ENCODE data around the gene EPHA2. TPM values are rescaled to one million over a fixed set of nuclear protein-coding genes. Genes with fewer than 3 reads are reported as not detected.

EPHA2 gene
- total and polyA plus RNA-seq, 4 donors: 5.4 to 25.9 (median 15.7) TPM

- no peak overlapping the region for H3K27ac ChIP-seq (ENCODE audit: low read depth in 1 of 2, low read length in 2 of 2)
Observed at GRCh38 chr1:16124377-16125087, 31.3 kb downstream of the EPHA2 start.

GRCh38 chr1:16122916-16123315 lies 33.0 kb downstream of the EPHA2 start:
- Histone ChIP-seq H3K9me3 (ENCODE audit: control insufficient read depth, low read length) (no peaks in the 10 kb centered on the region), H3K27me3 (ENCODE audit: control insufficient read depth in 1 of 2, insufficient read depth in 2 of 2, low read length in 1 of 2) (no peaks in the 10 kb centered on the region), H3K27ac (ENCODE audit: low read depth in 1 of 2, low read length in 2 of 2) (no peak overlapping the region), H3K4me3 (ENCODE audit: low read length in 2 of 2) (no peak overlapping the region), H3K36me3 (ENCODE audit: control insufficient read depth in 1 of 2, insufficient read depth in 2 of 2, low read length in 1 of 2) (no peaks in the 10 kb centered on the region), H3K4me1 (ENCODE audit: control insufficient read depth in 1 of 2, insufficient read depth in 2 of 2, low read length in 2 of 2) (no peaks in the 10 kb centered on the region)
- DNase-seq: peak; percentile 49 to 77
- ATAC-seq (ENCODE audit: low FRiP score): no peak
- intact Hi-C loops (cut with DNase I): no loop called here
- 80 to 87% methylated on average over 6 of the region's 6 CpGs for WGBS, 2 donors

More at GRCh38 chr1:16124377-16125087, 31.3 kb downstream of the EPHA2 start:
- H3K36me3 ChIP-seq (ENCODE audit: control insufficient read depth in 1 of 2, insufficient read depth in 2 of 2, low read length in 1 of 2): peaks cover 0 to 2% of the 10 kb centered on the region in 2 donors
- peak; percentile 45 to 76 for DNase-seq
- H3K9me3 ChIP-seq (ENCODE audit: control insufficient read depth, low read length): no peaks in the 10 kb centered on the region
- no peaks in the 10 kb centered on the region for H3K4me1 ChIP-seq (ENCODE audit: control insufficient read depth in 1 of 2, insufficient read depth in 2 of 2, low read length in 2 of 2)
- no peak for ATAC-seq (ENCODE audit: low FRiP score)
- WGBS, 2 donors: 90% methylated on average over 18 of the region's 18 CpGs
- no peaks in the 10 kb centered on the region for H3K27me3 ChIP-seq (ENCODE audit: control insufficient read depth in 1 of 2, insufficient read depth in 2 of 2, low read length in 1 of 2)
- no peak overlapping the region for H3K4me3 ChIP-seq (ENCODE audit: low read length in 2 of 2)
- intact Hi-C loops (cut with DNase I): no loop called here

GRCh38 chr1:16122350-16122881 lies 33.5 kb downstream of the EPHA2 start:
- whole genome bisulfite sequencing, 2 donors: 90 to 94% methylated on average over 4 of the region's 4 CpGs
- DNase-seq (peak; percentile 24 to 65), ATAC-seq (ENCODE audit: low FRiP score) (peak; percentile 6)
- H3K4me3 ChIP-seq (ENCODE audit: low read length in 2 of 2): no peak overlapping the region
- intact Hi-C loops (cut with DNase I): no loop called here
- no peaks in the 10 kb centered on the region for H3K36me3 ChIP-seq (ENCODE audit: control insufficient read depth in 1 of 2, insufficient read depth in 2 of 2, low read length in 1 of 2)
- H3K27ac ChIP-seq (ENCODE audit: low read depth in 1 of 2, low read length in 2 of 2): no peak overlapping the region
- H3K4me1 ChIP-seq (ENCODE audit: control insufficient read depth in 1 of 2, insufficient read depth in 2 of 2, low read length in 2 of 2): no peaks in the 10 kb centered on the region
- no peaks in the 10 kb centered on the region for H3K9me3 ChIP-seq (ENCODE audit: control insufficient read depth, low read length)
- H3K27me3 ChIP-seq (ENCODE audit: control insufficient read depth in 1 of 2, insufficient read depth in 2 of 2, low read length in 1 of 2): no peaks in the 10 kb centered on the region

- Histone ChIP-seq H3K9me3 (ENCODE audit: control insufficient read depth, low read length) (no peaks in the 10 kb centered on the region), H3K4me3 (ENCODE audit: low read length in 2 of 2) (no peak overlapping the region), H3K4me1 (ENCODE audit: control insufficient read depth in 1 of 2, insufficient read depth in 2 of 2, low read length in 2 of 2) (no peaks in the 10 kb centered on the region), H3K27ac (ENCODE audit: low read depth in 1 of 2, low read length in 2 of 2) (no peak overlapping the region), H3K27me3 (ENCODE audit: control insufficient read depth in 1 of 2, insufficient read depth in 2 of 2, low read length in 1 of 2) (no peaks in the 10 kb centered on the region), H3K36me3 (ENCODE audit: control insufficient read depth in 1 of 2, insufficient read depth in 2 of 2, low read length in 1 of 2) (no peaks in the 10 kb centered on the region)
- 59% methylated on average over 4 of the region's 4 CpGs for WGBS, 2 donors
- peak in 1 of 2 donors; percentile 12 for DNase-seq
- intact Hi-C loops (cut with DNase I): no loop called here
- ATAC-seq (ENCODE audit: low FRiP score): no peak
Observed at GRCh38 chr1:16120940-16121410, 34.9 kb downstream of the EPHA2 start.

GRCh38 chr1:16120407-16120806 lies 35.5 kb downstream of the EPHA2 start:
- no peaks in the 10 kb centered on the region for H3K4me1 ChIP-seq (ENCODE audit: control insufficient read depth in 1 of 2, insufficient read depth in 2 of 2, low read length in 2 of 2)
- DNase-seq: peak; percentile 12 to 24
- H3K27ac ChIP-seq (ENCODE audit: low read depth in 1 of 2, low read length in 2 of 2): no peak overlapping the region
- H3K27me3 ChIP-seq (ENCODE audit: control insufficient read depth in 1 of 2, insufficient read depth in 2 of 2, low read length in 1 of 2): no peaks in the 10 kb centered on the region
- H3K9me3 ChIP-seq (ENCODE audit: control insufficient read depth, low read length): no peaks in the 10 kb centered on the region
- H3K36me3 ChIP-seq (ENCODE audit: control insufficient read depth in 1 of 2, insufficient read depth in 2 of 2, low read length in 1 of 2): no peaks in the 10 kb centered on the region
- intact Hi-C loops (cut with DNase I): no loop called here
- no peak for ATAC-seq (ENCODE audit: low FRiP score)
- no peak overlapping the region for H3K4me3 ChIP-seq (ENCODE audit: low read length in 2 of 2)
- 90 to 95% methylated on average over 1 of the region's 1 CpG for WGBS, 2 donors

GRCh38 chr1:16119926-16120325 lies 35.9 kb downstream of the EPHA2 start:
- Histone ChIP-seq H3K4me3 (ENCODE audit: low read length in 2 of 2) (no peak overlapping the region), H3K4me1 (ENCODE audit: control insufficient read depth in 1 of 2, insufficient read depth in 2 of 2, low read length in 2 of 2) (no peaks in the 10 kb centered on the region), H3K27me3 (ENCODE audit: control insufficient read depth in 1 of 2, insufficient read depth in 2 of 2, low read length in 1 of 2) (no peaks in the 10 kb centered on the region), H3K9me3 (ENCODE audit: control insufficient read depth, low read length) (no peaks in the 10 kb centered on the region), H3K36me3 (ENCODE audit: control insufficient read depth in 1 of 2, insufficient read depth in 2 of 2, low read length in 1 of 2) (no peaks in the 10 kb centered on the region), H3K27ac (ENCODE audit: low read depth in 1 of 2, low read length in 2 of 2) (no peak overlapping the region)
- intact Hi-C loops (cut with DNase I): no loop called here
- ATAC-seq (ENCODE audit: low FRiP score) (no peak), DNase-seq (peak; percentile 16 to 56)
- WGBS, 2 donors: 94 to 95% methylated on average over 10 of the region's 10 CpGs

GRCh38 chr1:16119504-16119903 lies 36.4 kb downstream of the EPHA2 start:
- H3K4me1 ChIP-seq (ENCODE audit: control insufficient read depth in 1 of 2, insufficient read depth in 2 of 2, low read length in 2 of 2): no peaks in the 10 kb centered on the region
- intact Hi-C loops (cut with DNase I): no loop called here
- WGBS, 2 donors: 94 to 96% methylated on average over 6 of the region's 6 CpGs
- H3K9me3 ChIP-seq (ENCODE audit: control insufficient read depth, low read length): no peaks in the 10 kb centered on the region
- peak in 1 of 2 donors; percentile 48 for DNase-seq
- no peak overlapping the region for H3K4me3 ChIP-seq (ENCODE audit: low read length in 2 of 2)
- no peaks in the 10 kb centered on the region for H3K36me3 ChIP-seq (ENCODE audit: control insufficient read depth in 1 of 2, insufficient read depth in 2 of 2, low read length in 1 of 2)
- no peak overlapping the region for H3K27ac ChIP-seq (ENCODE audit: low read depth in 1 of 2, low read length in 2 of 2)
- ATAC-seq (ENCODE audit: low FRiP score): peak; percentile 16
- no peaks in the 10 kb centered on the region for H3K27me3 ChIP-seq (ENCODE audit: control insufficient read depth in 1 of 2, insufficient read depth in 2 of 2, low read length in 1 of 2)

- no peak overlapping the region for H3K27ac ChIP-seq (ENCODE audit: low read depth in 1 of 2, low read length in 2 of 2)
- H3K4me1 ChIP-seq (ENCODE audit: control insufficient read depth in 1 of 2, insufficient read depth in 2 of 2, low read length in 2 of 2): no peaks in the 10 kb centered on the region
- intact Hi-C loops (cut with DNase I): no loop called here
- no peaks in the 10 kb centered on the region for H3K36me3 ChIP-seq (ENCODE audit: control insufficient read depth in 1 of 2, insufficient read depth in 2 of 2, low read length in 1 of 2)
- H3K27me3 ChIP-seq (ENCODE audit: control insufficient read depth in 1 of 2, insufficient read depth in 2 of 2, low read length in 1 of 2): no peaks in the 10 kb centered on the region
- WGBS, 2 donors: 58 to 75% methylated on average over 9 of the region's 9 CpGs
- no peak overlapping the region for H3K4me3 ChIP-seq (ENCODE audit: low read length in 2 of 2)
- no peaks in the 10 kb centered on the region for H3K9me3 ChIP-seq (ENCODE audit: control insufficient read depth, low read length)
- DNase-seq (peak; percentile 36 to 50), ATAC-seq (ENCODE audit: low FRiP score) (no peak)
Observed at GRCh38 chr1:16118706-16119105, 37.2 kb downstream of the EPHA2 start.

GRCh38 chr1:16117936-16118335 lies 37.9 kb downstream of the EPHA2 start:
- no peaks in the 10 kb centered on the region for H3K4me1 ChIP-seq (ENCODE audit: control insufficient read depth in 1 of 2, insufficient read depth in 2 of 2, low read length in 2 of 2)
- no peak overlapping the region for H3K27ac ChIP-seq (ENCODE audit: low read depth in 1 of 2, low read length in 2 of 2)
- no peaks in the 10 kb centered on the region for H3K9me3 ChIP-seq (ENCODE audit: control insufficient read depth, low read length)
- no peaks in the 10 kb centered on the region for H3K36me3 ChIP-seq (ENCODE audit: control insufficient read depth in 1 of 2, insufficient read depth in 2 of 2, low read length in 1 of 2)
- intact Hi-C loops (cut with DNase I): no loop called here
- peak in 1 of 2 donors; percentile 9 for DNase-seq
- H3K4me3 ChIP-seq (ENCODE audit: low read length in 2 of 2): no peak overlapping the region
- WGBS, 2 donors: 92 to 94% methylated on average over 8 of the region's 8 CpGs
- no peak for ATAC-seq (ENCODE audit: low FRiP score)
- no peaks in the 10 kb centered on the region for H3K27me3 ChIP-seq (ENCODE audit: control insufficient read depth in 1 of 2, insufficient read depth in 2 of 2, low read length in 1 of 2)
